Stimulated activated memory B cell treated with anti-CD40 and anti-IgM and Interleukin-4, amounts not matched to agents 10 μg/mL and 1 μg/mL and 100 μg/mL, for 72 hours (primary cell): ENCODE results near the gene HS6ST1.

Experiments
- ATAC-seq: fragments of 150-1000 bp; cut with Tn5 transposase; 2 replicates; pipeline ENCODE4 v1.10.0; 2021
- H3K27ac Mint-ChIP-seq: one replicate; pipeline ENCODE4 v1.8.0; 2022; ENCODE audit warnings: mild to moderate bottlenecking, mixed read lengths
- H3K27me3 Mint-ChIP-seq: one replicate; pipeline ENCODE4 v1.8.0; 2022; ENCODE audit warnings: mixed read lengths
- H3K36me3 Mint-ChIP-seq: one replicate; pipeline ENCODE4 v1.8.0; 2022; ENCODE audit warnings: mixed read lengths
- H3K4me1 Mint-ChIP-seq: one replicate; pipeline ENCODE4 v1.8.0; 2022; ENCODE audit warnings: mixed read lengths
- H3K4me3 Mint-ChIP-seq: one replicate; pipeline ENCODE4 v1.8.0; 2022; ENCODE audit warnings: mild to moderate bottlenecking, moderate library complexity, mixed read lengths
- H3K9me3 Mint-ChIP-seq: one replicate; pipeline ENCODE4 v1.8.0; 2022; ENCODE audit warnings: mixed read lengths

HS6ST1 gene

DNA sequence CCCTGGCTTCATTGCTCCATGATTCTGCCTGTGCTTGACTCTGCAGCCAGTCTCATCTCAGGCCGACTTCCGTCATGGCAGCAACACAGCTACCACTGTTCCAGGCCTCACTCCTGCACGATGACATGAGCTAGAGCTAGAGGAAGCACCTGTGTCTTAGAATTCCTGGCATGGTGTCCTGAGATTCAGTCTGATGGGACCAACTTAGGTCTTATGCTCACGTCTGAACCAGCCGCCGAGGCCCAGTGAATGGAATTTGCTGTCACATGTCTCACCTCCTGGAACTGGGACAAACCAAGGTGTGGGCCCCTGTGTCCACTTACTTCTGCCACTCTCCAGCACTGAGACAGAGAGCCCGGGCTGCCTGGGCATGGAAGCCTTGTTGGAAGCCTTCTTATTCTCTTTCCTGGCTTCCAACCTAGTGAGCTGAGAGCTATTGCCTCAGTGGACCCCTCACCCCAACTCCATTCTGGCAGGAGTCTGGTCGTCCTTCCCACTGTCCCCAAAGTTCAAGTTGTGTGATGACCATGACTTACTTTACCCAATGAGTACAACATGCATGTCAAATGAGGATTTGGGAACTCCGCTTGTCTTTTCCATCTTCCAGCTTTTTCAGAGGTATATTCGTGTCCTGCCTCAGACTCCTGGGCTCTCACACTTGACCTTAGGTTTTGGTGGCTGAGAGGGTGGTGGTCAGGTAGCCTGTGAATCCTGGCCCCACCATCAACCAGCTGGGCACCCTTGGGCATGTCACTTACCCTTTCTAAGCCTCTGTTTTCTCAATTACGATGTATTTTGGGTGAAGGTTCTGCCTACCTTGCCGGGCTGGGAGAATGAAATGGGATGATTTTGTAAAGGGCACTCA is 39.1 kb upstream of the HS6ST1 start:
- Mint-ChIP-seq H3K4me1 (peaks cover 5% of the 10 kb centered on the region), H3K36me3 (no peaks in the 10 kb centered on the region), H3K27ac (no peak overlapping the region), H3K4me3 (no peak overlapping the region), H3K27me3 (peaks cover 9% of the 10 kb centered on the region), H3K9me3 (no peaks in the 10 kb centered on the region)
- no peak for ATAC-seq

DNA sequence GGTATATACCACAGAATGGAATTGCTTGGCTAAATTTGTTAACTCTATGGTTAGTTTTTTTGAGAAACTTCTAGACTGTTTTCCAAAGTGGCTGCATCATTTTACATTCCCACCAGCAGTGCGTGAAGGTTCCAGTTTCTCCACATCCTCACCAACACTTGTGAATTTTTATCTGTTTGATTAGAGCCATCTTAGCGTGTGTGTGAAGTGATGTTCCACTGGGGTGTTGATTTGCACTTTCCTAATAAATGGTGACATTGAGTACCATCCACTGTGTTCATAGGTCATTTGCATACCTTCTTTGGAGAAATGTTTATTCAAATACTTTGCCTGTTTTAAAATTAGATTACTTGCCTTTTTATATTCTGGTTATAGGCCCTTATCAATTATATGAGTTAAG is 37.5 kb upstream of the HS6ST1 start:
- Mint-ChIP-seq H3K4me1 (peaks cover 5% of the 10 kb centered on the region), H3K27me3 (peaks cover 9% of the 10 kb centered on the region), H3K27ac (no peak overlapping the region), H3K9me3 (peaks cover 9% of the 10 kb centered on the region), H3K4me3 (no peak overlapping the region), H3K36me3 (peaks cover 10% of the 10 kb centered on the region)
- ATAC-seq = no peak

- Mint-ChIP-seq H3K4me3 (no peak overlapping the region), H3K4me1 (peaks cover under 1% of the 10 kb centered on the region), H3K27ac (no peak overlapping the region), H3K9me3 (peaks cover 15% of the 10 kb centered on the region), H3K36me3 (peaks cover 19% of the 10 kb centered on the region), H3K27me3 (peaks cover 4% of the 10 kb centered on the region)
- no peak for ATAC-seq
Observed at GRCh38 chr2:128354726-128355470, 36.2 kb upstream of the HS6ST1 start.

DNA sequence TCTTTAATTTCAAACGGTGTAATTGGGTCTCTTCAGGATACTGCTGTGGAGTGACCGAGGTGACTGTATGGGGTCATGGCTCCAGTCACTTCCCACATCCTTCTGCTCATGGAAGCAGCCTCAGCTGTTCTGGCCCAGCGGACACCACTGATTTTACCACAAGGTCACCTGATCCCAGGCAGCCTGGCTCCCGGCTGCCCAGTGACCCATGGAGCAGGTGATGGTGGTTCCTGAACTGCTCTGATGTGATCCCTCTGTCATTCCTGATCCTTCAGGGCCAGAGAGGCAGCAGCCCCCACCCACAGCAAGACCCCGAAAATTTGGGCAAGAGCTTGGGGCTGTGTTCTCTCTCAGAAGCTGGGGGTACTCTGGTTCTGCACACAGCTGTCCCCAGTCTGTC is 35.5 kb upstream of the HS6ST1 start:
- Mint-ChIP-seq H3K27ac (no peak overlapping the region), H3K9me3 (peaks cover 17% of the 10 kb centered on the region), H3K4me1 (no peaks in the 10 kb centered on the region), H3K36me3 (peaks cover 19% of the 10 kb centered on the region), H3K4me3 (no peak overlapping the region), H3K27me3 (no peaks in the 10 kb centered on the region)
- ATAC-seq = no peak

DNA sequence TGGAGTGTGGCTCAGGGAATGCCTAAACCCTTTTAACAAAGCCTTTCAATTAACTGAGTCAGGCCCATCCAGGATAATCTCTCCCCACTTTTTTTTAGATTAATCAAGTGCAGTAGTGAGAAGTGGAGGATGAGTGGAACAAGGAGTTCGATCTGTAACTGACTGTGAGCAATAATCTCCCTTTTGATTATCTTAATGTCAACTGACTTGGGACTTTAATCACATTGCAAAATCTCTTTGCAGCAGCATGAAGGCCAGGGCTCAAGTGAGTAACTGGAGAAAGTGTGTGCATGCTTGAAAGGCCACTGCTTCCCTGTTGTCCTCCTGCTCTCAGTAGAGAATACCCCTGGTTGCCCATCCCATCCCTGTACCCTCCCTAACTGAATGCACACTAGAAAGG is 32.1 kb upstream of the HS6ST1 start:
- peaks cover 17% of the 10 kb centered on the region for H3K9me3 Mint-ChIP-seq
- no peaks in the 10 kb centered on the region for H3K27me3 Mint-ChIP-seq
- ATAC-seq = no peak
- no peaks in the 10 kb centered on the region for H3K4me1 Mint-ChIP-seq
- no peak overlapping the region for H3K27ac Mint-ChIP-seq
- no peak overlapping the region for H3K4me3 Mint-ChIP-seq
- peaks cover 22% of the 10 kb centered on the region for H3K36me3 Mint-ChIP-seq

GRCh38 chr2:128348701-128349100 is 30.0 kb upstream of the HS6ST1 start:
- peaks cover 20% of the 10 kb centered on the region for H3K9me3 Mint-ChIP-seq
- no peaks in the 10 kb centered on the region for H3K4me1 Mint-ChIP-seq
- H3K4me3 Mint-ChIP-seq = no peak overlapping the region
- no peaks in the 10 kb centered on the region for H3K27me3 Mint-ChIP-seq
- ATAC-seq = no peak
- no peak overlapping the region for H3K27ac Mint-ChIP-seq
- peaks cover 22% of the 10 kb centered on the region for H3K36me3 Mint-ChIP-seq

DNA sequence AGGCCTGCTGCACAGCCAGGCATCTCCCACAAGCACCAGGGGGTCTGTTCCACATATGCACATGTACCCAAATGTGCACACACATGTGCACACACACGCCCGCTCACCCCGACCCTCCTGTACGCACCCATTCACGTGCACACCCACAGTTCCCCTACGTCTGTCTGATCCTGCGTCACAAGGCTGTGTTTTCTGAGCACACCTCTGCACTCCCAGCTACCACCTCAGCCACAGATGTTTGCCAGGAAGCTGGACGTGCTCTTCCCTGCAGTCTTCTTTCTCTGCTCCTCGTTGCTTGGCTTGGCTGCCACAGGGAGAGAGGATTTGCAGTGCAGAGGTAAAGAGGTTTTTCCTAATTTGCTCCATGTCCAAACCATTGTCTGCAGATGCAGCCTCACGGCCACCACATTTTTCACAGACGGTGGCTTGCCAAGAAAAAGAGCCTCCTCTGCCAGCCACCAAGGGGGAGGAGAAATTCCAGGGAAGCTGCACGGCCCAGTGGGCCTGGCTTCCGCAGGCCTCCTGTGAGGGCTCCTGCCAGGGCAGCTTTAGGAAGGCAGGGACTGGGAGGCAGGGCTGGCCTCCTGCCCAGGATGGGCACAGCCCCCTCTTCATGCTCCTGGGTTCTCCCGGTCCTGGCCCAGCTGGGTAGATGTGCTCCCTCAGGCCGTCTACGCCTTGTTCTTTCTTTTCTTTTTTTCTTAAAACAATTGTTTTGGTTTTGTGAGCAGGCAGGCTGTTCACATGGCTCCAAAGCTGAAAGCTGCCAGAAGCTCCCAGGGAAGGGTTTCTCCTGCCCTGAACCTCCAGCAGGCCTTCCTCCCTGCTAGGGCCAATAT is 29.3 kb upstream of the HS6ST1 start:
- Mint-ChIP-seq H3K27me3 (no peaks in the 10 kb centered on the region), H3K9me3 (peaks cover 21% of the 10 kb centered on the region), H3K4me1 (no peaks in the 10 kb centered on the region), H3K27ac (no peak overlapping the region), H3K36me3 (peaks cover 22% of the 10 kb centered on the region), H3K4me3 (no peak overlapping the region)
- no peak for ATAC-seq

DNA sequence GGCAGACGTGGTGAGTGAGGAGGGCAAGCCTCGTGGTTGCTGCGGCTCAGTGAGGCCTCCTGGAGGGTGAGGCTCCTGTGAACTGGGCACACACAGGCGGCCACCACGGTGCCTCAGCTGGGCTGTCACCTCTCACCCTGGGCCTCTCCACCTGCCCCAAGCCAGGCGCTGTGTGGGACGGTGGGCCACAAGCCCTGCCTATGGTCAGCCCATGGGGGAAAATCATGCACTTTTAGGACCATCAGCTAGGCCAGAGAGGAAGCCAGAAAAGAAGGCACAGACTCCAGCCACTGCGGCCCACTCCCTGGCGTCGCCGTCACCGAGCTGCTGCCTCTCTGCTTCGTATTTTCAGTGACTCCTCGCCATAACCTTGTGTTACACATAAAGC is 28.5 kb upstream of the HS6ST1 start:
- Mint-ChIP-seq H3K4me3 (no peak overlapping the region), H3K9me3 (peaks cover 21% of the 10 kb centered on the region), H3K27ac (no peak overlapping the region), H3K36me3 (peaks cover 22% of the 10 kb centered on the region), H3K4me1 (no peaks in the 10 kb centered on the region), H3K27me3 (no peaks in the 10 kb centered on the region)
- ATAC-seq = no peak

DNA sequence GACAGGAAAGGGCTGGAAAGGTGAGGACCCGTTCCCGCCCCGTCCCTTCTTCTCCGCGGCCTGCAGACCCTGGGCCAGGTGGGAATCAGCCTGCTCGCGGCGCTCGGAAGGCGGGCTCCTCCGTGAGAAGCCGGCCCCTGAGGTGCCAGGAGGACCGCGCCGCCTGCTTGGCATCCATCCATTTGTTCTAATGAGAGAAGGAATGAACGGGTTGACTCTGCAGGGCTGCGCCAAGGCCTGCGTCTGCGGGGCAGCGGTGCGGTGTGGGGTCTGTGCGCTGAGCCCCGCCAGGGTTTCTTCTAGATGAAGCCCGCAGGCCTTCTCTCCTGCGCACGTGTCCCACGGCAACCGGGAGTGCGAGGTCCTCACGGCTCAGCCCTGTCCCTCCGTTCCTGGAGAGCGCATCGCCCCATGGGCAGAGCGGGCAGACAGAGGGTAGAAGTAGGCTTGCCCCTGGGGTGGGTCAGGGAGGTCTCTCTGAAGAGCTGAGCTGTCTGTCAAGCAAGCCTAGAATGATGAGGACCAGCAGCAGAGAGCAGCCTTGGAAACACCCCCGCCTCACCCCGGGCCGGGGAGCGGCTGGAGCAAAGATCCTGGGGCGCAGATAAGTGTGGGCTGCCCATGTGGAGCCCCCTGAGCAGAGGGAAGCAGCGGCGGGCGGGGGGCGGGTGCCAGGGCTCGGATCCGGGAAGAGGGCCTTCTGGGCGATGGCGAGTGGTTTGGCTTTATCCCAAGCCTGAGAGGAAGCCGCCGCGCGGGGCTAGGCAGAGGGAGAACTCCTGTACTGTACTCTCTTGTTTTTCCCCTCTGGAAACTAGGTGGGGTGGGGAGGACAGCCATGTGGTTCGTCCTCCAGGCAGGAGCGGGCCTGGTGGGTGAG is 27.9 kb upstream of the HS6ST1 start:
- Mint-ChIP-seq H3K4me3 (no peak overlapping the region), H3K27me3 (no peaks in the 10 kb centered on the region), H3K27ac (no peak overlapping the region), H3K9me3 (peaks cover 17% of the 10 kb centered on the region), H3K4me1 (no peaks in the 10 kb centered on the region), H3K36me3 (peaks cover 16% of the 10 kb centered on the region)
- no peak for ATAC-seq

DNA sequence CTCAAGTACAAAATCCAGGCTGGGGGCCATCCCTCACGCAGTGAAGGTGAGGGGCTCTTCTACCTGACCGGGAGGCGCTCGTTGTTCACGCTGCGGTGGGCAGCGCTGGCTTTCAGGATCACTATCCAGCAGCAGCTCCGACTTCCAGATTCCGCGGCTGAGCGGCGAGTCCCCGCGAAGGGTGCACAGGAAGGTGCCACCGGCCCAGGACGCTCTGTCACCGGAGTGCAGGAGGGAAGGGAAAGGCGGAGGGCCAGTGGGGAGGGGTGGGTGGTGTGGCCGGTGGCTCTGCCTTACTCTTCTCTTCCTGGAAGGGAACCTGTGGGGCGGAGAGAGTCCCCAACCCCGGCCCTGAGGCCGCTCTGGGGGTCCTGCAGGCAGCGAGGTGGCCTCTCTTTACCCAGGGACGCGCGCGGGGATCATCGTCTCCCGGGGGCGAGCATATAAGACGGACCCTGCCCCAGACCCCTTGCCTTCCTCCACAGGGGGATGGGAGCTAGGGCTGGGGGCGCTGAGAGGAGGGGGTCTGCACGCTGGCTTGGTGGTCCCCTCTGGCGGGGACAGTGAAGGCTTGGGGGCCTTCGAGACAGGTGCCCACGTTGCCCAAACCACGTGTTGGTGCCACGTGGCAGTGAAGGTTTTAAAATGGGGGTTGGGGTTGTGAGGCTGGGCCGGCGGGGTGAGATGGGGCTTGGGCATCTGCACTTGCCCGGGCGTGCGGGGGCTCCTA is 26.9 kb upstream of the HS6ST1 start:
- peaks cover 8% of the 10 kb centered on the region for H3K36me3 Mint-ChIP-seq
- no peaks in the 10 kb centered on the region for H3K27me3 Mint-ChIP-seq
- no peak for ATAC-seq
- peaks cover 15% of the 10 kb centered on the region for H3K9me3 Mint-ChIP-seq
- no peak overlapping the region for H3K27ac Mint-ChIP-seq
- no peak overlapping the region for H3K4me3 Mint-ChIP-seq
- no peaks in the 10 kb centered on the region for H3K4me1 Mint-ChIP-seq

GRCh38 chr2:128344101-128344500 is 25.4 kb upstream of the HS6ST1 start:
- no peak for ATAC-seq
- H3K9me3 Mint-ChIP-seq = peaks cover 13% of the 10 kb centered on the region
- no peak overlapping the region for H3K4me3 Mint-ChIP-seq
- no peaks in the 10 kb centered on the region for H3K27me3 Mint-ChIP-seq
- H3K4me1 Mint-ChIP-seq = no peaks in the 10 kb centered on the region
- H3K36me3 Mint-ChIP-seq = peaks cover 4% of the 10 kb centered on the region
- H3K27ac Mint-ChIP-seq = no peak overlapping the region

- Mint-ChIP-seq H3K4me3 (no peak overlapping the region), H3K27ac (no peak overlapping the region), H3K27me3 (no peaks in the 10 kb centered on the region), H3K36me3 (peaks cover 3% of the 10 kb centered on the region), H3K9me3 (peaks cover 13% of the 10 kb centered on the region), H3K4me1 (no peaks in the 10 kb centered on the region)
- no peak for ATAC-seq
Observed at GRCh38 chr2:128343459-128343858, 24.8 kb upstream of the HS6ST1 start.

GRCh38 chr2:128342550-128342949 is 23.9 kb upstream of the HS6ST1 start:
- no peak for ATAC-seq
- no peaks in the 10 kb centered on the region for H3K27me3 Mint-ChIP-seq
- no peaks in the 10 kb centered on the region for H3K36me3 Mint-ChIP-seq
- H3K27ac Mint-ChIP-seq = no peak overlapping the region
- H3K4me1 Mint-ChIP-seq = no peaks in the 10 kb centered on the region
- H3K4me3 Mint-ChIP-seq = no peak overlapping the region
- peaks cover 13% of the 10 kb centered on the region for H3K9me3 Mint-ChIP-seq

GRCh38 chr2:128341621-128342020 is 23.0 kb upstream of the HS6ST1 start:
- ATAC-seq = no peak
- peaks cover 13% of the 10 kb centered on the region for H3K9me3 Mint-ChIP-seq
- no peaks in the 10 kb centered on the region for H3K4me1 Mint-ChIP-seq
- no peaks in the 10 kb centered on the region for H3K27me3 Mint-ChIP-seq
- no peaks in the 10 kb centered on the region for H3K36me3 Mint-ChIP-seq
- H3K4me3 Mint-ChIP-seq = no peak overlapping the region
- no peak overlapping the region for H3K27ac Mint-ChIP-seq
